ENCODE measurements around the gene ACTMAP.

ACTMAP gene

DNA sequence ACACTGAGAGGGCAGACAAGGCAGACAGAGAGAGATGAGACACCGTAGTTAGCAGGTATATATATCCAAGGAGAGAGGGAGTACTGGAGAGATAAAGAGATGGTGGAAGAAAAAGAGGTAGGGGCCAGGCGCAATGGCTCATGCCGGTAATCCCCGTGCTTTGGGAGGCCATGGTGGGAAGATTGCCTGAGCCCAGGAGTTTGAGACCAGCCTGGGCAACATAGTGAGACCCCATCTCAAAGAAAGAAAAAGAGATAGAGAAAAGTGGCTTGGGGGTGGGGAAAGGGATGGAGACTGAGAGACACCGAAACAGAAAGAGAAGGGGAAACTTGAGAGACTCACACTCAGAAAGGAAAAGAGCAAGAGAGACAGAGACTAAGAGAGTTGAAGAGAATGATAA lies 30.3 kb upstream of the ACTMAP start:
- TF ChIP-seq, protein P1, sequence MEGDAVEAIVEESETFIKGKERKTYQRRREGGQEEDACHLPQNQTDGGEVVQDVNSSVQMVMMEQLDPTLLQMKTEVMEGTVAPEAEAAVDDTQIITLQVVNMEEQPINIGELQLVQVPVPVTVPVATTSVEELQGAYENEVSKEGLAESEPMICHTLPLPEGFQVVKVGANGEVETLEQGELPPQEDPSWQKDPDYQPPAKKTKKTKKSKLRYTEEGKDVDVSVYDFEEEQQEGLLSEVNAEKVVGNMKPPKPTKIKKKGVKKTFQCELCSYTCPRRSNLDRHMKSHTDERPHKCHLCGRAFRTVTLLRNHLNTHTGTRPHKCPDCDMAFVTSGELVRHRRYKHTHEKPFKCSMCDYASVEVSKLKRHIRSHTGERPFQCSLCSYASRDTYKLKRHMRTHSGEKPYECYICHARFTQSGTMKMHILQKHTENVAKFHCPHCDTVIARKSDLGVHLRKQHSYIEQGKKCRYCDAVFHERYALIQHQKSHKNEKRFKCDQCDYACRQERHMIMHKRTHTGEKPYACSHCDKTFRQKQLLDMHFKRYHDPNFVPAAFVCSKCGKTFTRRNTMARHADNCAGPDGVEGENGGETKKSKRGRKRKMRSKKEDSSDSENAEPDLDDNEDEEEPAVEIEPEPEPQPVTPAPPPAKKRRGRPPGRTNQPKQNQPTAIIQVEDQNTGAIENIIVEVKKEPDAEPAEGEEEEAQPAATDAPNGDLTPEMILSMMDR (conservative IDR thresholded peaks at IDR 0.05; ENCODE audit: low read depth, low read length), result no peak
- no peak for DNase-seq (ENCODE audit: low read depth)
- no peak overlapping the region for H3K4me3 ChIP-seq (ENCODE audit: low read depth, low read length)

DNA sequence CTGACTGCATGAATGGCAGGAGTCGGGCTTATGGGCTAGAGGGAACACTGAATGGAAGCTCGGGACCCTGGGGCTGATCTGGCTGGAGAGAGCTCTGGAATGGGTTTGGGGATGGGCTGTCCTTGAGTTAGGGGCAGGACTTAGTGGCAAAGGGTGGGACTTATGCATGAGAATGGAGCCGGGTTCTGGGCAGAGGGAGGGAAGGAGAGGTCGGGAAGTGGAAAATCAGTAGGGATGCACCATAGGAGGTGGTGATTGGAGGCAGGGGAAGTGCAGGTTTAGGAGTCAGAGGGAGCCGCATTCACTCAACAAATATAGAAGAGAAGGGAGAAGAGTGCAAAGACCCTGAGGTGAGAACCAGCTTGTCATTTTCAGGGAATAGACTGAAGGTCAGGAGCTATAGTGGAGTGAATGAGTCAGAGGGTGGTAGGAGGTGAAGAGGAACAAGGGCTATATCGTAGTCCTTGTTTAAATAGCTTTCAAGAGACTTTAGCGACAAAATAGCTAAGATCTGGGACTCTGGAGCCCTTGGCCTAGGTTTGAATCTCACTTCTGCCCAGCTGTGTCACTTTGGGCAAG lies 28.5 kb upstream of the ACTMAP start:
- DNase-seq (ENCODE audit: low read depth), result peak; percentile 60
- peak overlapping the region; percentile 91 for H3K4me3 ChIP-seq (ENCODE audit: low read depth, low read length)

GRCh38 chr19:40777937-40778705 lies 27.8 kb upstream of the ACTMAP start, which contains the start of gene RAB4B:
RAB4B (plus strand) TSS chr19:40778247; CDS start chr19:40778376, 129 bp downstream.
- peak within 1 kb of the TSS; percentile 91 for H3K4me3 ChIP-seq (ENCODE audit: low read depth, low read length)
- TF ChIP-seq, protein P1 (conservative IDR thresholded peaks at IDR 0.05; ENCODE audit: low read depth, low read length), result no peak

More for the DNA sequence above, 28.5 kb upstream of the ACTMAP start:
- TF ChIP-seq, protein P1 (conservative IDR thresholded peaks at IDR 0.05; ENCODE audit: low read depth, low read length), result no peak

GRCh38 chr19:40777645-40777936 lies 27.3 kb upstream of the ACTMAP start:
- peak overlapping the region; percentile 60 for H3K4me3 ChIP-seq (ENCODE audit: low read depth, low read length)
- no peak for DNase-seq (ENCODE audit: low read depth)
- TF ChIP-seq, protein P1 (conservative IDR thresholded peaks at IDR 0.05; ENCODE audit: low read depth, low read length), result no peak

More at GRCh38 chr19:40777937-40778705, 27.8 kb upstream of the ACTMAP start, which contains the start of gene RAB4B:
- DNase-seq (ENCODE audit: low read depth), result peak; percentile 100

GRCh38 chr19:40776932-40777644 lies 26.8 kb upstream of the ACTMAP start:
- DNase-seq (ENCODE audit: low read depth), result peak; percentile 96
- TF ChIP-seq, protein P1 (conservative IDR thresholded peaks at IDR 0.05; ENCODE audit: low read depth, low read length), result no peak
- H3K4me3 ChIP-seq (ENCODE audit: low read depth, low read length), result peak overlapping the region; percentile 60

GRCh38 chr19:40776364-40776763 lies 26.1 kb upstream of the ACTMAP start:
- H3K4me3 ChIP-seq (ENCODE audit: low read depth, low read length), result no peak overlapping the region
- no peak for DNase-seq (ENCODE audit: low read depth)
- TF ChIP-seq, protein P1 (conservative IDR thresholded peaks at IDR 0.05; ENCODE audit: low read depth, low read length), result no peak

All from choroid plexus epithelial cell (primary cell).